GM18873 (cell line): ENCODE results near the gene PIGZ.
A peak's percentile ranks its signal among the peaks of the same experiment; 100 is the strongest.
"Not testable (repeated sequence)": the region's sequence is repeated elsewhere in the genome, so short reads cannot be mapped to it uniquely, and the experiment has no call there.

Experiments
- ATAC-seq: cut with Tn5 transposase; IDR thresholded peaks from one replicate; pipeline ENCODE4 v1.9.1; 2021; ENCODE audit warnings: mild to moderate bottlenecking, moderate library complexity, moderate number of reproducible peaks; ENCODE audit not compliant: unreplicated experiment, low FRiP score

PIGZ gene

DNA sequence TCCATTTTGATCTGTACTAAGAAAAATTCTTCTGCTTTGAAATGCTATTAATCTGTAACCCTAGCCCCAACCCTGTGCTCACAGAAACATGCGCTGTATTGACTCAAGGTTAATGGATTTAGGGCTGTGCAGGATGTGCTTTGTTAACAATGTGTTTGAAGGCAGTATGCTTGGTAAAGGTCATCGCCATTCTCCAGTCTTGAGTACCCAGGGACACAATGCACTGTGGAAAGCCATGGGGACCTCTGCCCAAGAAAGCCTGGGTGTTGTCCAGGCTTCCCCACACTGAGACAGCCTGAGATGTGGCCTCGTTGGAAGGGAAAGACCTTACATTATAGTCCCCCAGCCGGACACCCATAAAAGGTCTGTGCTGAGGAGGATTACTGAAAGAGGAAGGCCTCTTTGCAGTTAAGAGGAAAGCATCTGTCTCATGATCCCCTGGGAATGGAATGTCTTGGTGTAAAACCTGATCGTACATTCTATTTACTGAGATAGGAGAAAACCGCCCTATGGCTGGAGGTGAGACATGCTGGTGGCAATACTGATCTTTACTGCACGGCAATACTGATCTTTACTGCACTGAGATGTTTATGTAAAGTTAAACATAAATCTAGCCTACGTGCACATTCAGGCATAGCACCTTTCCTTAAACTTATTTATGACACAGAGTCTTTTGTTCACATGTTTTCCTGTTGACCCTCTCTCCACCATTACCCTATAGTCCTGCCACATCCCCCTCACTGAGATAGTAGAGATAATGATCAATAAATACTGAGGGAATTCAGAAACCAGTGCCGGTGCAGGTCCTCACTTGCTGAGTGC is 6.3 kb downstream of the PIGZ start:
- no peak for ATAC-seq

- ATAC-seq: no peak
These were observed 13.8 kb downstream of the PIGZ start for GRCh38 chr3:196954832-196955231.

- no peak for ATAC-seq
These were observed 17.3 kb downstream of the PIGZ start for GRCh38 chr3:196951371-196951770.

DNA sequence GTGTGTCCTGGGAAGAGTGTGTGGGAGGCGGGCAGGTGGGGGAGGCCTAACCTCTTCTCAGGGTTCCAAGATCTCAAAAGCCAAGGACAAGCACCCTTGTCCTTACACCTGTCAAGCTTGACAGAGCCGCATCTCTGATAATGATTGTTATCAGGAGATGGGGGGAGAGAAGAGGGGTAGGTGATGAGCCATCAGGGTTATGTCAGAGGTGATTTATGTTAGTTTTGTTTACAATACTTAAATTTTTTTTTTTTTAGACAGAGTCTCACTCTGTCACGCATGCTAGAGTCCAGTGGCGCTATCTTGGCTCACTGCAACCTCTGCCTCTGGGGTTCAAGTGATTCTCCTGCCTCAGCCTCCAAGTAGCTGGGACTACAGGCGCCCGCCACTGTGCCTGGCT is 18.9 kb downstream of the PIGZ start:
- no peak for ATAC-seq

GRCh38 chr3:196949285-196949619 is 19.4 kb downstream of the PIGZ start:
- no peak for ATAC-seq

GRCh38 chr3:196948442-196949284 is 20.0 kb downstream of the PIGZ start:
- ATAC-seq: no peak

- no peak for ATAC-seq
These were observed 20.7 kb downstream of the PIGZ start for GRCh38 chr3:196947860-196948441.

GRCh38 chr3:196947136-196947859 is 21.3 kb downstream of the PIGZ start:
- no peak for ATAC-seq

- ATAC-seq: not testable (repeated sequence)
These were observed 24.4 kb downstream of the PIGZ start for GRCh38 chr3:196944037-196944790.

DNA sequence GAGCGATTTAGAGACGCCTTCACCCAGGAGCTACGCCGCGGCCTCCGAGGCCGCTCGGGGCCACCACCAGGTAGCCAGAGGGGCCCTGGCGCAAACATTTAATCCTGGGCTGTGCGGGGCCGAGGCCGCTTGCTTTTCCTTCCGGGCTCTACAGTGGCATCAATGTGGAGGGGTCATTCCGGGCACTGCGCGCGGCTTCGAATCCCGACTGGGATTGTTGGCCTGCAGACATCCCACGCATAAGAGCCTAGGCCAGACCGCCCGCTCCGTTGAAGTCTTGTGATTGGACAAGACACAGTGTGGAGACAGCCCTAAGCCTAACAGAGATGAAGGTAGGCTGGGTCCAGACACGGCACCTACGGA is 25.7 kb downstream of the PIGZ start:
- ATAC-seq: peak; percentile 11

DNA sequence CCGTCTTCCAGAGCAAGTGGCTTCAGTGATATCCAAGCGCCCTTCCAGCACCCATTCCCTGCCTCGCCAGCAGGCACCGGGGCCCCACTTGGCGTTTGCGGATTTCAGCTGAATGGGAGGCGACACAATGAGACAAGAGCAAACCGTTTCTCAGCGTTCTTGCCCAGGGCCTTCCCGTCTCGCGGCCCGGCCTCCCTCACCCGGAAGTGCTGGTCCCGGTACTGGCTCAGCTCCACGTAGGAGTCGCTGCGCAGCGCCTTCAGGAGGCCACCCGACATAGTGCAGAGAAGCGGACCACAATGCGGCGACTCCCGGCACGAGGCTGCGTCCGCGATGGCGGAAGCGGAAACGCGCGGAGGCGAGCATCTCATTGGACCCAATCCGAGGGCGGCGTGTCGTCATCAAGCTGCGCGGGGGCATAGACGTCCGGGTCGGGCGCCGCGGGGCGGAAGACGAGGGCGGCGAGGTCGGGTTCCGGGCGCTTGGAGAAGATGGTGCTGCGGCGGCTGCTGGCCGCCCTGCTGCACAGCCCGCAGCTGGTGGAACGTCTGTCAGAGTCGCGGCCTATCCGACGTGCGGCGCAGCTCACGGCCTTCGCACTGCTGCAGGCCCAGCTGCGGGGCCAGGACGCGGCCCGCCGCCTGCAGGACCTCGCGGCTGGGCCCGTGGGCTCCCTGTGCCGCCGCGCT is 26.3 kb downstream of the PIGZ start, which contains the start of gene NCBP2:
TSS of gene NCBP2 (minus strand) at position 303 of the 689 bp plus-strand sequence. CDS start at position 278, 25 bp downstream.
- ATAC-seq: peak; percentile 86

- ATAC-seq: peak; percentile 20
These were observed 26.9 kb downstream of the PIGZ start for GRCh38 chr3:196941729-196942225.

- ATAC-seq: no peak
These were observed 30.1 kb downstream of the PIGZ start for GRCh38 chr3:196938576-196938975.

- ATAC-seq: no peak
These were observed 30.5 kb downstream of the PIGZ start for GRCh38 chr3:196938124-196938523.

DNA sequence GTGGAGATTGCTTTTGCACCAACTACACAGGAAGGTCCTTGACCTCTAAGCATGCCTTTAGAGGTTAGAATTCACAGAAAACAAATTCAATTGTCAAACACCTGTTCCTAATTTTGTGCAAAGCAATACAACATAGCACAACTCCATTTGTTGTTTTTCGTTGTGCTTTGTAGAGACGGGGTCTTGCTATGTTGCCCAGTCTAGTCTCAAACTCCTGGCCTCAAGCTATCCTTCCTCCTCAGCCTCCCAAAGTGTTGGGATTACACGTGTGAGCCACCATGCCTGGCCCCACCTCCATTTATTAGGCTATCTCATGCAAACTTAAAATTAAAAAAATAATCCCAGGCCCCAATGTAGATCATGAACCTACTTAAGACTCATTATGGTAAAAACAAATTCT is 32.3 kb downstream of the PIGZ start:
- ATAC-seq: no peak

- no peak for ATAC-seq
These were observed 36.0 kb downstream of the PIGZ start for GRCh38 chr3:196932600-196932999.

DNA sequence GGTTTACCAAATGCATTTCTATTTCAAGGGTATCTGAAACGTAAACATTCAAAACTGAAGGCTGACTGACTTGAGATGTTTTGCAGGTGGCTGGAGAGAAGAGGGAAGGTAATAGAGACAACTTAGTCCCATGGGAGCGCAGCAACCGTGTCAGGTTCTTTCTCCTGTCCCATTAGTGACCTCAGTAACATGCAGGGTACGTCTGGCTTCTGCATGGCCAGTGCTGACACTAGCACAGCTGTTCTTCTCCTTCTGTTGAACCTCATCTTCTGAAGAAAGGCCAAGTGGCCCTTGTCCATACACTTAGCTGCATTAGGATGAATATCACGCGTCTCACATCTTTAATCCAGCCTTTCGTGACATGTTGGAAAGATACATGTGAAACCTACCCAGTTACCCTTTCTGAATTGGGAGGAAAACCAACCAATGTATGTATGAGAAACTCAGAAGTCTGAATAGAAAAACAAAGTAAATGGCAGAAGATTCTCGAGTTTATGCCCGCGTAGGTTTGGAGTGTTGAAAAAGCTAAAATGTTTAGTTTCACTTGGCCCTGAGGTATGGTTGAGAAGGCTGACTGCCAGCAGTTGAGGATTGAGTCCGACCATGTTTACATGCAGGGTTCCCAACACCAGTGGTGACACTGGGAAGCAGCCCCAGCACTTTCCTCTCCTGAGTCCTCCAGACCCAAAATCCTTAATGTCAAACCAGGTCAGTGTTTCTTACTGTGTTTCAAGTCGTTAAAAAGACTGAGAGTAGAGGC is 36.6 kb downstream of the PIGZ start:
- ATAC-seq: no peak

DNA sequence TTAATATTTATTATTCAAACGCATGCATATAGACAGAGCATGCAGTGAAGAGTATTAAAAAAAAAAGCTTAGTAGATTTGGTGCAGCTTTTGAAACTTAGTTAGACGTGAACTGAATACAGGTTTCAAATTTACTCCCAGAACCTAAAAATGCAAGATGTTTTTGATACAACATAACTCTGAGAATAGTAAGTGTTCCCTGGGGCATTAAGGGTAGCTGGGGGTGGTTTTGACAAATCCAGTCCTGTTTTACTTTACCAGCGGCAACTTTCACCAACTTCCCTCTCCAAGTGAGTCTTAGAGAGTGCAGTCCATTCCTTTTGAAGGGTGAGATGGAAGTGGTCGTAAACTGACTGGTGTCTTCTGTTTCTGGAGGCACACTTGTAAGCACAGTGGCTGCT is 37.5 kb downstream of the PIGZ start:
- no peak for ATAC-seq
